ENCODE results near the gene LEF1. TPM values are rescaled to one million over a fixed set of nuclear protein-coding genes. Genes with fewer than 3 reads are reported as not detected.

LEF1 gene
- total and polyA plus RNA-seq, 8 donors, result 0.81 to 11.0 (median 3.0) TPM; not detected in 2

- H3K4me1 ChIP-seq, result no peaks in the 10 kb centered on the region
- H3K4me3 ChIP-seq, result no peak overlapping the region
- TF ChIP-seq POLR2AphosphoS5 (IDR thresholded peaks at IDR 0.05), result no peak
- TF ChIP-seq EP300 (IDR thresholded peaks at IDR 0.05), result no peak
- TF ChIP-seq CTCF (IDR thresholded peaks at IDR 0.05), result no peak
- no peak for TF ChIP-seq POLR2A (IDR thresholded peaks at IDR 0.05)
- H3K27ac ChIP-seq, result no peak overlapping the region
- DNase-seq, result no peak
- WGBS, 5 donors, result 35 to 63% (median 53%) methylated on average over 7 of the region's 7 CpGs
- H3K27me3 ChIP-seq, result peaks cover 0 to 14% (median 0%) of the 10 kb centered on the region in 3 donors
- H3K36me3 ChIP-seq, result no peaks in the 10 kb centered on the region
- H3K9me3 ChIP-seq, result no peaks in the 10 kb centered on the region
- intact Hi-C loops (cut with DNase I; ENCODE audit: low total_unique reads), result no loop called here
These were observed 28.4 kb downstream of the LEF1 start for GRCh38 chr4:108140328-108140727.

GRCh38 chr4:108139089-108139488, 29.6 kb downstream of the LEF1 start:
- H3K4me1 ChIP-seq, result no peaks in the 10 kb centered on the region
- no peak overlapping the region for H3K4me3 ChIP-seq
- WGBS, 5 donors, result 64 to 76% (median 73%) methylated on average over 2 of the region's 2 CpGs
- no peak for DNase-seq
- peaks cover 0 to 17% (median 0%) of the 10 kb centered on the region in 3 donors for H3K27me3 ChIP-seq
- H3K9me3 ChIP-seq, result no peaks in the 10 kb centered on the region
- intact Hi-C loops (cut with DNase I; ENCODE audit: low total_unique reads), result no loop called here
- no peak for TF ChIP-seq EP300 (IDR thresholded peaks at IDR 0.05)
- no peak for TF ChIP-seq POLR2A (IDR thresholded peaks at IDR 0.05)
- no peak for TF ChIP-seq CTCF (IDR thresholded peaks at IDR 0.05)
- TF ChIP-seq POLR2AphosphoS5 (IDR thresholded peaks at IDR 0.05), result no peak
- no peak overlapping the region for H3K27ac ChIP-seq
- H3K36me3 ChIP-seq, result no peaks in the 10 kb centered on the region

GRCh38 chr4:108135549-108136209, 33.1 kb downstream of the LEF1 start:
- 51 to 61% (median 56%) methylated on average over 4 of the region's 4 CpGs for WGBS, 5 donors
- no peaks in the 10 kb centered on the region for H3K4me1 ChIP-seq

GRCh38 chr4:108130955-108131354, 37.8 kb downstream of the LEF1 start:
- intact Hi-C loops (cut with DNase I; ENCODE audit: low total_unique reads), result no loop called here
- H3K4me3 ChIP-seq, result no peak overlapping the region
- TF ChIP-seq POLR2A (IDR thresholded peaks at IDR 0.05) (no peak), POLR2AphosphoS5 (IDR thresholded peaks at IDR 0.05) (no peak), CTCF (IDR thresholded peaks at IDR 0.05) (no peak), EP300 (IDR thresholded peaks at IDR 0.05) (no peak)
- no peaks in the 10 kb centered on the region for H3K4me1 ChIP-seq
- H3K27ac ChIP-seq, result no peak overlapping the region
- H3K27me3 ChIP-seq, result peaks cover 0 to 18% (median 3%) of the 10 kb centered on the region in 3 donors
- WGBS, 5 donors, result 87 to 93% (median 91%) methylated on average over 4 of the region's 4 CpGs
- DNase-seq, result no peak
- no peaks in the 10 kb centered on the region for H3K36me3 ChIP-seq
- no peaks in the 10 kb centered on the region for H3K9me3 ChIP-seq

More at GRCh38 chr4:108135549-108136209, 33.1 kb downstream of the LEF1 start:
- Histone ChIP-seq H3K36me3 (no peaks in the 10 kb centered on the region), H3K9me3 (no peaks in the 10 kb centered on the region), H3K27me3 (peaks cover 0 to 18% (median 3%) of the 10 kb centered on the region in 3 donors), H3K27ac (no peak overlapping the region), H3K4me3 (no peak overlapping the region)
- intact Hi-C loops (cut with DNase I; ENCODE audit: low total_unique reads), result no loop called here
- TF ChIP-seq CTCF (IDR thresholded peaks at IDR 0.05) (no peak), EP300 (IDR thresholded peaks at IDR 0.05) (no peak), POLR2AphosphoS5 (IDR thresholded peaks at IDR 0.05) (no peak), POLR2A (IDR thresholded peaks at IDR 0.05) (no peak)
- DNase-seq, result no peak

Measured in stomach (tissue), 9 donors.